Hypothalamus (tissue), 51 donors: ENCODE data around the gene PSKH1.
"Not testable (repeated sequence)": the region's sequence is repeated elsewhere in the genome, so short reads cannot be mapped to it uniquely, and the experiment has no call there.

Source experiments
- DNase-seq, 51 donors: peaks; one replicate each; lab custom pipeline; 2025; lab: John Stamatoyannopoulos, UW

PSKH1 gene

DNA sequence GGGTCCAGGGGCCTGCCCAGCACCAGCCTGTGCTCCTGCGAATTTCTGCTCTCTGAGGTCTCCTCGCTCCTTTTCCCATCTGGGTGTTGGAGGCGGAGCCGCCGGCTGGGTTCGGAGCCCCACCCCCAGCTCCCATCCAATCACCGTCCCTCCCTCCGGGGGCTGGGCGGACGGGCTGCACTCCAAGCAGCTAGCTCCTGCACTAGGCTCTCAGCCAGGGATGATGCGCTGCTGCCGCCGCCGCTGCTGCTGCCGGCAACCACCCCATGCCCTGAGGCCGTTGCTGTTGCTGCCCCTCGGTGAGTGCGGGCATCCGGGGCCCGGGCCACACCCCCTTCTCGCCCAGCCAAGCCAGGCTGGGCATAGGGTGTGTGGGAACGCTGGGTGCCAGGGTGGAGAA, 8.4 kb upstream of the PSKH1 start, which contains the start of gene NRN1L:
Gene NRN1L, plus strand, starts transcription at position 202 of the 400 bp plus-strand sequence. Its CDS starts 19 bp downstream, at position 221.
- DNase-seq, result peak; percentile 14 to 95 (median 83)

DNA sequence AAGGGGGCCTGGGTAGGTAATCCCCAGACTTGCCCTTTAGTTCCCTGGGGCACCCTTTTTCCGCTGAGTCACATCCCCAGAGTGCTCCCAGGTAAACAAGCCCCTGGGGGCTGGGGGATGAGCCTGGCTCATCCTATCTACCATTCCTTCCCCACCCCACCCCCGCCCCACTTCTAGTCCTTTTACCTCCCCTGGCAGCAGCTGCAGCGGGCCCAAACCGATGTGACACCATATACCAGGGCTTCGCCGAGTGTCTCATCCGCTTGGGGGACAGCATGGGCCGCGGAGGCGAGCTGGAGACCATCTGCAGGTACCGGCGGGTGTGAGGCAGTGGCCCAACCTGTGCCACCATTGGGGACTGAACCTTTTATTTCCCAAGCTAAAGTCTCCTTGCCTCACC, 7.5 kb upstream of the PSKH1 start:
- DNase-seq, result no peak

DNA sequence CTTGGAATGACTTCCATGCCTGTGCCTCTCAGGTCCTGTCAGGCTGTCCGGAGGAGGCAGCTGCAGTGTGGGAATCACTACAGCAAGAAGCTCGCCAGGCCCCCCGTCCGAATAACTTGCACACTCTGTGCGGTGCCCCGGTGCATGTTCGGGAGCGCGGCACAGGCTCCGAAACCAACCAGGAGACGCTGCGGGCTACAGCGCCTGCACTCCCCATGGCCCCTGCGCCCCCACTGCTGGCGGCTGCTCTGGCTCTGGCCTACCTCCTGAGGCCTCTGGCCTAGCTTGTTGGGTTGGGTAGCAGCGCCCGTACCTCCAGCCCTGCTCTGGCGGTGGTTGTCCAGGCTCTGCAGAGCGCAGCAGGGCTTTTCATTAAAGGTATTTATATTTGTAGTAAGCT, 7.1 kb upstream of the PSKH1 start:
- DNase-seq, result no peak

DNA sequence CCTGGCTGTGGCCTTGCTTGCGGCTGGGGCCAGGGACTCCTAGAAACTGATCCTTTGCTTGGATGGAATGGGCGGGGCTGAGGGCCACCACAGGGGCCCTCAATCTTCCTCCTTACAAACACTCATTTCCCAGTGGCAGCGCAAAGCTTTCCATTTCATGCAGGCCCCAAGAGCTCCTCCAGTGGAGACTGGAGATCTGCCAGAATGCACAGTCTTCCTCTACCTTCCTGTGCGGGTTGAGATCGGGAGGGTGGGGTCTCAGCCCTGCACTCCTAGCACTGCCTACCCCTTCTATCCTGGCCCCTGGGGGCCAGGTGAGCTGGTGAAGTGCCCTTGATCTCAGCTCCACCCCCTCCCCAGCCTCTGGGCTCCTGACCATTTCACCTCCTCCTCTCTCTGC, 6.7 kb upstream of the PSKH1 start:
- DNase-seq, result no peak

DNA sequence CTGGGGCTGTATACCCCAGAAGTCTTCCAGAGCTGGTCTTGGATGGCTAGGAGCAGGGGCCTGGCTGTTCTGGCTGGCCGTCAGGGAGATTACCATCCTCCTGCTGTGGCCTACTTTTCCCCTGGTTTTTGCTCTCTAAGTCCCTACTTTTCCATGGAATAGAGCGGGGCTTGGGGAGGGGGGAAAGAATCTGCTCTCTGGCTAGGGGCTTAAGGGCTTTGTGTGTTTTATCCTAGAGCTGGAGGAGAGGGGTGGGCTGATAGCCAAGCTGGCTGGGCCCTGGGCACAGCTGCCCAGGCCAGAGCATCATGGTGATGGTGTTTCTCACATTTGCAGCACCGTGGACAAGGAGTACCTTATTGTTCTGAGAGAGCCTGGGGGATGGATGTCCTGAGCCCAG, 4.7 kb upstream of the PSKH1 start:
- DNase-seq, result peak in 2 of 51 donors; percentile 8 to 14

DNA sequence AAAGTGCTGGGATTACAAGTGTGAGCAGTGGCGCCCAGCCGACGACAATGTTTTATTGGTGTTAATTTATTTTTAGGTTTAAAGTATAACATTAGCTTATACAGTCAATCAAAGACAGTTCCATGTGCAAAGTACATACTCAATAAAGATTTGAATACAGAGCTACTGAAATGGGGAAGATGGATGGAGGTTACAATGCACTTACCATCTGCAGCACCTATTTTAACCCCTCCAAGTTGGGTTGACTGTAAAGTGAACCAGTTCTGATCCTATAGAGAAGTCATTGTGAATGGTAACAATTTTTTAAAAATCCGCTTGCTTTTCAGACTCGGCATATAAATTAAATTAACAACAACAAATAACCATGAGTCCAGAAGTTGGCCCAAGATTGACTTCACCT, 679 bp upstream of the PSKH1 start:
- no peak for DNase-seq

DNA sequence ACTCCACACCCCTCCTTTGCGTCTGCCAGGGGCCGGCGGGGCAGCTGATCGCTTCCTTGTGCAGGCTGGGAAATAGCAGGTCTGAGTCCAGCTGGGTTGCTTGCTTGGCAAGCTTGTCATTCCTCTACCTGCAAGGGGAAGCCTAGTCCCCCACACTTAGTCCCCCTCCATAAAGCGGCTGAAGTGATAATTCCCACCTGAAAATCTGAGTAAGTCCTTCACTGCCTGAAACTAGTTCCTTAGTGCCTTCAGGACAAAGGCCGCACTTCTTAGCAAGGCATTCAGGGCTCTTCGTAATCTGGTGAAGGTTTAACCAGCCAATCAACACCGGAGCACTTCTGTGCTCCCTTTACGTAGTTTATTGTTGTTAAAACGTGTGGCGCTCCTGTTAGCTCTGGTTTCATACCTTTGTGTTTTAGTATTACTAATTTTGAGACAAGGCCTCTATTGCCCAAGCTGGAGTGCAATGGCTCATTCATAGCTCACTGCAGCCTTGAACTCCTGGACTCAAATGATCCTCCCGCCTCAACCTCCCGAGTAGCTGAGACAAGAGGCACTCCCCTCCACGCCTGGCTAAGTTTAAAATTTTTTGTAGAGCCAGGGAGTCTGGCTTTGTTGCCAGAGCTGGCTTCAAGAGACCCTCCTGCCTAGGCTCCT, 817 bp downstream of the PSKH1 start:
- DNase-seq, result peak in 1 of 51 donors; percentile 55

DNA sequence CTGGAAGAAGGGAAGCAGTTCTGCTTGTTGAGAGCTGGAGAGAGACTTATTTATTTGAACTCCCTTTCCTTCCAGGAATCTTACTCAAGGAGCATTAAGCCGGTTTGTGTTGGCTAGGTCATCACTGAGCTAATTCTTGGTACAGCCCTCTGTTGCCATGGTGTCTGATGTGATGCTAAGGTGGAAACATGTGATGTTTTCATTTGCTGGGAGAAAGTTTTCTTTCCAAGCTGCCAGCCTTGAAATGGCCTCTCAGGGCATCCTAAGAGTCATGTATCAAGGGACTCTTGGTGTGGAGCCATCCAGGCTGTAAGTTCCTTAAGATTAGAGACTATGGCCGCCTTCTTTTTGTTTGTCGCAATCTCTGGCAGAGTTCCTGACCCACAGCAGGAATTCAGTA, 4.2 kb downstream of the PSKH1 start:
- peak in 10 of 51 donors; percentile 6 to 48 (median 17) for DNase-seq

DNA sequence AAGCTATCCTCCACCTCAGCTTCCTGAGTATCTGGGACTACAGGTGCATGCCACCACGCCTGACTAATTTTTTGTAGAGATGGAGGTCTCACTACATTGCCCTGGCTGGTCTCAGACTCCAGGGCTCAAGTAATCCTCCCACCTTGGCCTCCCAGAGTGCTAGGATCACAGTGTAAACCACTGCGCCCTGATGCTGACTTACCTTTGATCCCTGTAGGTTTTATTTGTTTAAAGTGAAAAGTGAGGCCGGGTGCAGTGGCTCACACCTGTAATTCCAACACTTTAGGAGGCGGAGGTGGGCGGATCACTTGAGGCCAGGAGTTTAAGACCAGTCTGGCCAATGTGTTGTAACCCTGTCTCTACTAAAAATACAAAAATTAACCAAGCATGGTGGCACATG, 8.7 kb downstream of the PSKH1 start:
- DNase-seq, result no peak

DNA sequence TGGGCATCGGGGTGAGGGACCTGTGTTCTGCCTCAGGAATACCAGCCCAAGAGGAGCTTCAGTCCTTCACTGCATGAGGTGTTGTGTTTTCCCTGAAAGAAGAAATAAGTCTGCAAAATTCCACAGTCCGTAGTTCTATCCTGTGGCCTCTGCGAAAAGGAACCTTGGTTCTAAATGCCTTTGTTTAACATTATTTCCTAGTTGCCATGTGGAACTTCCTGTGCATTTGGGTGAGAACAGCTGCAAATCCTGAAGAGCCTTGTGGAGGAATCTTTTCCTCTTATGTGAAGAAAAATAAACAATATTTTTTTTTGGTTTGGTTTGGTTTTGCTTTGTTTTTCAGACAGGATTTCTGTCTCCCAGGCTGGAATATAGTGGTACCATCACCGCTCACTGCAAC, 9.8 kb downstream of the PSKH1 start:
- DNase-seq, result no peak

DNA sequence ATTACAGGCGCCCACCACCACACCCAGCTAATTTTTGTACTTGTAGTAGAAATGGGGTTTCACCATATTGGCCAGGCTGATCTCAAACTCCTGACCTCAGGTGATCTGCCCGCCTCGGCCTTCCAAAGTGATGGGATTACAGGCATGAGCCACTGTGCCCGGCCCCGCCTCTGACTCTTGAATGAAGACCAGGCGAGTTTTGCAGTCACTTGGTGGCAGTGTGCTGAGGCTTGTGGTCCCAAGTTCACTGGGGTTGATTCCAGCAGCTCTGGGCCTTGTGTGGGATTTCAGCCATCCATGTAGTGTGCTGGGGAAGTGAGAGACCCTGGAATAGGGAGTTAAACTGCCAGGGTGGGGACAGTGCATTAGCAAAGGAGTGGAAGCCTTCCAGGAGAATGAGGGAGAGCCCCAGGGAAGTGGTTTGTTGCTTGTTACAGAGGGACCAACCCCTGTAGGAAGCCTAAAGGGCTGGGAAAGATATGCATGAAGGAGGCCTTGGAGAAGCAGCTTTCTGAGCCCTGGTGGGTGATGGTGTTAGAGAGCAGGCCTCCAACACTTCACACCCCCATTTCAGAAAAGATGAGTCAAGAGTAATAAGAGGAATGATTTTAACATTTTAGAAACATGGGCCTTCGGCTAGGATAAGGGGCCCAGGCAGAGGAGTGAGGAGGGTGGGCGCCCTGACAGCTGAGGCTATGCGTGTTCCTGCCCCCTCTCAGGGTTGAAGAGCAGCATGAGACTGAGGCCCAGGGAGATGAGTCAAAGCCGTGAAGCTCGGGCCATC, 14.5 kb downstream of the PSKH1 start:
- DNase-seq, result peak in 1 of 51 donors; percentile 18

DNA sequence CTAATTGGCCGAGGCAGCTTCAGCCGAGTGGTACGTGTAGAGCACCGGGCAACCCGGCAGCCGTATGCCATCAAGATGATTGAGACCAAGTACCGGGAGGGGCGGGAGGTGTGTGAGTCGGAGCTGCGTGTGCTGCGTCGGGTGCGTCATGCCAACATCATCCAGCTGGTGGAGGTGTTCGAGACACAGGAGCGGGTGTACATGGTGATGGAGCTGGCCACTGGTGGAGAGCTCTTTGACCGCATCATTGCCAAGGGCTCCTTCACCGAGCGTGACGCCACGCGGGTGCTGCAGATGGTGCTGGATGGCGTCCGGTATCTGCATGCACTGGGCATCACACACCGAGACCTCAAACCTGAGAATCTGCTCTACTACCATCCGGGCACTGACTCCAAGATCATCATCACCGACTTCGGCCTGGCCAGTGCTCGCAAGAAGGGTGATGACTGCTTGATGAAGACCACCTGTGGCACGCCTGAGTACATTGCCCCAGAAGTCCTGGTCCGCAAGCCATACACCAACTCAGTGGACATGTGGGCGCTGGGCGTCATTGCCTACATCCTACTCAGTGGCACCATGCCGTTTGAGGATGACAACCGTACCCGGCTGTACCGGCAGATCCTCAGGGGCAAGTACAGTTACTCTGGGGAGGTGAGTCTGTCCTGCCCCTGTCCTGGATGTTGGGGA, 16.1 kb downstream of the PSKH1 start:
- no peak for DNase-seq

DNA sequence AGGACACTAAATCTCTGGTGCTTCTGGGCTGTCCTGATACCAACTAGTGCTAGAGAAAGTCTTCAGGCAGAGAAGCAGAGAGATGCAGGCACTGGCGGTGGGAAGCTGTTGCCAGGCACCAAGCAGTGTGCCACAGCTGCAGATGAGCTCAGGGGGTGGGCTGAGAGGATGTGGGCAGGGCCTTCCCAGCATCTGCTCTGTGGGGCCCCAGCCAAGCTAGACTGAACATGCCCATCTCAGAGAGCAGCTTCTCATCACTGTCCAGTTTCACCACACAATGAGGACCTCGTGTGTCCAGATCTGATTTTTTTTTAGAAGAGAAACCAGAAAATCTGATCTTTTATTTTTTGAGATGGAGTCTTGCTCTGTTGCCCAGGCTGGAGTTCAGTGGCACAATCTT, 17.1 kb downstream of the PSKH1 start:
- DNase-seq, result peak in 39 of 51 donors; percentile 13 to 95 (median 70)

DNA sequence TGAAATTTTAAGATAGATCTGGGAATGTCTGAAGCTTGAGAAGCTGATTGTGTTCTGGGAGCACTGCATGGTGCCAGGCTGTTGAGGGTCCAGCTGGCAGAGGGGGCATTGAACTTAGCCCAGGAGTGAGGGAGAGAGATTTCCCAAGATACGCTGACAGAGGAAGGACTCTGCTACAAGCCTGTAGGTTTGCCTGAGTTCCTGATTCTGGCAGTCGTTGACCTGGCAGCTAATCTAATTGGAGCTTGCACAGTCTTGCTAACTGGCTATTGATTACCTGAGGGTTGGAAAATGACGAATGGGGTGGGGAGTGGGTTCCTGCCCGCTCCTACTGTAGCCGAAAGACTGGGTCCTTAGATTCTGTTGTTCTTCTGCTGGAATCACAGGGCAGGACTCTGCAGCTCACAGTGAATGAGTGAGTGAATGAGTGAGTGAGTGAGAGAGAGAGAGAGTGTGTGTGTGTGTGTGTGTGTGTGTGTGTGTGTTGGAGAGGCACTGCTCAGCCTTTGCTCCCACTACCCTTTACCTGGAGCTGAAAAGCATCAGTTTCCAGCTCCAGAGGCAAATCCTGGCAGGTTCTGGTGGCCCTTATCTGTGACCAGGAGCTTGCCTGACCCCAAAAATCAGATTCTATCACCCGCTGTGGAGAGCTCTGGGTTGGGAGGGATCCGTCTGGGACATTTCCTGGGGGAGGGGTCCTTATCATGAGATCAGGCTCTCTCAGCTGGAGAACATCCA, 21.9 kb downstream of the PSKH1 start:
- no peak for DNase-seq

DNA sequence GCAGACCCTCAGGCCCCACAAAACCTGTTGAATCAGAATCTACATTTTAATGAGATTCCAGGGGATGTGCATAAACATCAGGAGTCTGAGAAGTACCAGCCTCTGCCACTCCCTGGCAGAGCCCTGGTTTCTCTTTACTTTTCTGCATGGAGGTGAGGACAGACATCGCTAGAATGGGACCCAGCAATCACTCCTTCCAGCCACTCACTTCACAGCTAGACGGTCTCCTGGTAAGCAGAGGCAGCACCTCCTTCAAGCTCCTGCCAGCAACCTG, 22.4 kb downstream of the PSKH1 start:
- DNase-seq, result not testable (repeated sequence)

DNA sequence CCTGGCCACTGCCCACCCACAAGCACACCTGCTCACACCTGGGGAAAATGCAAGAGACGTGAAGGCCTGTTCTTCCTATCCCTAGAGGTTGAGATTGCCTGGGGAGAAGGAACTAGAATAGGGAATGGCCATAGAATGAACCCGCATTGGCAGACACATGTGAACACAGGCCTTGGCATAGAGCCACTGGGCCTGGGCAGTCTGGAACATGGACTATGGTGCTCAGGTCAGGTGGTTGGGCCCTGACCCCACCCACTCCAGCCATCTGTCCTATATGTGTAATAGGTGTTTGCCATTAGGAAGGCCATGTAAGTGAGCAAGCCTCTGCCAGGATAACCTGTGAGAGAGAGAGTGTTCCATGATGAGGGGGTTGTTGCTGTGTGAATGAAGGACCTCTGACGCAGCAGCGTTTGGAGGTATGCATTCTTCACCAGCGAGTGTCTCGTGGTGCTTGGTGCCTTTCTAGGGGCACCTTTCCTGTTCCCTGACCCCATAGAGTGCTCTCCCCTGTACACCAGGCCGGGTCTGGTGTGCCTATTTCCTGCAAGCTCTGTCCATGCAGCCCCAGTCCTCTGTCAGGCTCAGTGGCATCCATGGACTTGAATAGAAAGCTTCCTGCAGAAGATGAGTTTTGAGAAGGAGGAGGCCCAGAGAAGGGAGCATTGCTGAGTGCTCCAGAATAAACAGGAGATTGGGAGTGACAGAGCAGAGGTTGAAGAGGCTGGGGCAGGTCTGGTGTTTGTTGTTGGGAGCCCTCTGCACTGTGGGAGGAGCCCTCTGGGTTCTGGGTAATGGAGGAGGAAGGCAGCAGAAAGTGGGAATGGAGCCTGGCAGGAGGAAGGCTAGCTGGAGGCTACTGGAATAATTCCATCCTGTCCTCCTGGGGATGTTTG, 23.0 kb downstream of the PSKH1 start:
- no peak for DNase-seq

DNA sequence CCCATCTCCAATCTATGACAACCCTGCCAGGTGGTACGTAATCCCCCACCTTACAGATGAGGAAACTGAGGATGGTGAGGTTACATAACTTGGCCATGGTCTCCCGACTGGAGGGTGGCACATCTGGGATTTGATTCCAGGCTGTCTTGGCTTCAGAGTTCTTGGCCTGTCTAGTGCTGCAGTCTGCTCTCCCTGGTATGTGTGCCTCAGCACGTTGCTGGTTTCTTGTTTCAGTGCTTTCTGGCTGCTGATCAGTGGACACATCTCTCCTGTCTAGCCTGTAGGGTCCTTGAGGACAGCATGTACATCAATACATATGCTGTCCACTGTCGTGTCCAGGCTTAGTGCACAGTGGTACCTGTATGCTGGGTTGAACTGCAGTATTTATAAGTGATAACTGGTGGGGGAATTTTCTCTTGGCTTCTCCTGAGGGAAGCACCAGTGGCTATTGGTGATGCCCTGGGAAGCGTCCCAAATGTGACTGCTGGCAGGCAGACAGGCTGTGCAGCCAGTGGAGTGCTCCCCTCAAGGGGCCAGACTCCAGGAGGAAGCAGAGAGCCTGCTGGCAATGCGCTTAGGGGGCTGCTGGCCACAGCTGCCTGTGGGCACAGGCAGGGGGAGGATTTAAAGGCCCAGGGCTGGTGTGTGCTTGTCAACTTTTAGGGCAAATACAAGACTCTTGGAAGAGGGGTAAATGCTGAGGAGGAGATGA, 24.2 kb downstream of the PSKH1 start:
- peak in 36 of 51 donors; percentile 12 to 82 (median 60) for DNase-seq

DNA sequence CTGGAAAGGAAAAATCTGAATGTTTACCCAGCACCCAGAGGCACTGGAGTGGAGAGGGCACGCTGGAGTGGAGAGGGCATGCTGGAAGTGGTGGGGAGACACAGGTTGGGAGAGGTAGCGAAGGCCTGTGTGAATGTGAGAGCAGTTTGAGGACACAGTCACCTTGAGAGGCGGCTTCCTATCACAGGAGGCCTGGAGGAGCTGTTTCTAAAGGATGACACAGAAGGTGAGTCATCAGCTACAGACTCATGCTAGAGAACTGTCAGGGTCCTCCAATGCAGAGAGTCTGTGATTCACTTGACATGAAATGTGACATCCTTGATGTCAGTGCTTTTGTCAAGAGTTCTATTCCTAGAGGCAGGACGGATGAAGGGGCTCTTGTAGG, 24.8 kb downstream of the PSKH1 start:
- peak in 4 of 51 donors; percentile 58 to 75 (median 63) for DNase-seq

DNA sequence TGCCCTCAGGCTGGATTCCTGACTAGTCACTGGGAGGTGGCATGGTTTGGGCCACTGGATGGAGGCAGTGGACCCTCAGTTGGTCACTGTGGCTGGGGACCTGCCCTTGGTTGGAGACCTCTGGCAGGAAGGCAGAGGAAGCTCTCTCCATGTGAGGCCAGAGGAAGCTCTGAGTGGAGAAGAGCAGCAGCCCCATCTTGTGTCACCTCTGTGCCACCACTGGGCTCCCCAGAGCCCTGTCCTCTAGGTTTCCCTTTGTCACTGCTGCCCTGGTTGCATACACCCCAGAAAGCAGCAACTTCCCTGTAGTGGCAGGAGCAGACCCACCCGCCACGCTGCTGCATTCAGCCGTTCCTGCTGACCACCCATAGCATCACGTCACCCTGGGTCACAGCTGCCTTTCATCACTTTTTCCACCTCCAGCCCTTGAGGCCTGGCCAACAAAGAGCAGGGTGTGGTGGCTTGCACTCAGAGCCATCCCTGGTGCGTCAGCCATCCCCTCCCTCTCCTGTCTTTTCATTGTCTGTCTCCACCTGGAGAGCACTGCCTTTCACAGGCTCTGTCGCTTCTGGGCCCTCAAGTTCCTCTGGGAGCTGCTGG, 26.7 kb downstream of the PSKH1 start:
- DNase-seq, result no peak
